MM.1S (cell line): ENCODE data around the gene SLC7A6.

Experiments used
- DNase-seq: peaks from one replicate; pipeline ENCODE4 v3.0.0-alpha.2; 2015
- H2AFZ ChIP-seq: fragments of 300-600 bp; sonication (generic); 2 replicates; pipeline ENCODE4 v1.6.0; 2016; ENCODE audit warnings: antibody characterized with exemption, low read length
- H3F3A ChIP-seq: fragments of 300-600 bp; sonication (generic); 2 replicates; pipeline ENCODE4 v1.6.1; 2016; ENCODE audit warnings: mild to moderate bottlenecking, antibody characterized with exemption, low read length, moderate library complexity, mixed read lengths; ENCODE audit not compliant: insufficient read depth
- H3K27ac ChIP-seq: fragments of 300-600 bp; sonication (generic); 2 replicates; pipeline ENCODE4 v1.5.1; 2016; ENCODE audit warnings: mild to moderate bottlenecking, low read length
- H3K27me3 ChIP-seq: fragments of 300-600 bp; sonication (generic); replicated peaks from 2 replicates; pipeline ENCODE4 v1.6.0; 2016; ENCODE audit warnings: low read length; ENCODE audit not compliant: insufficient read depth
- H3K36me3 ChIP-seq: fragments of 300-600 bp; sonication (generic); replicated peaks from 2 replicates; pipeline ENCODE4 v1.6.1; 2016; ENCODE audit warnings: mild to moderate bottlenecking, low read length, mixed read lengths; ENCODE audit not compliant: insufficient read depth
- H3K4me1 ChIP-seq: fragments of 300-600 bp; sonication (generic); 2 replicates; pipeline ENCODE4 v1.6.1; 2016; ENCODE audit warnings: low read length, mixed read lengths
- H3K4me2 ChIP-seq: fragments of 300-600 bp; sonication (generic); 2 replicates; pipeline ENCODE4 v1.6.0; 2016; ENCODE audit warnings: low read depth, low read length
- H3K4me3 ChIP-seq: fragments of 300-600 bp; sonication (generic); 2 replicates; pipeline ENCODE4 v1.5.1; 2016; ENCODE audit warnings: low read length, mixed read lengths
- H3K79me2 ChIP-seq: fragments of 300-600 bp; sonication (generic); 2 replicates; pipeline ENCODE4 v1.6.1; 2016; ENCODE audit warnings: mixed run types, low read length, mixed read lengths
- H3K9ac ChIP-seq: fragments of 300-600 bp; sonication (generic); 2 replicates; pipeline ENCODE4 v1.6.1; 2016; ENCODE audit warnings: low read length, mixed read lengths
- H3K9me2 ChIP-seq: fragments of 300-600 bp; sonication (generic); replicated peaks from 2 replicates; pipeline ENCODE4 v1.6.1; 2016; ENCODE audit warnings: mild to moderate bottlenecking, low read length, mixed read lengths; ENCODE audit not compliant: insufficient read depth
- H3K9me3 ChIP-seq: fragments of 300-600 bp; sonication (generic); replicated peaks from 2 replicates; pipeline ENCODE4 v1.6.1; 2016; ENCODE audit warnings: mild to moderate bottlenecking, low read length, mixed read lengths; ENCODE audit not compliant: insufficient read depth
- H4K20me1 ChIP-seq: fragments of 300-600 bp; sonication (generic); 2 replicates; pipeline ENCODE4 v1.6.1; 2016; ENCODE audit warnings: mild to moderate bottlenecking, low read length, moderate library complexity, mixed read lengths; ENCODE audit not compliant: insufficient read depth
- CTCF ChIP-seq: fragments of 300-600 bp; sonication (generic); IDR thresholded peaks from 2 replicates; pipeline ENCODE4 v1.5.1; 2016; ENCODE audit warnings: antibody characterized with exemption, low read length, mixed read lengths
- EZH2 ChIP-seq: fragments of 300-600 bp; sonication (generic); optimal IDR thresholded peaks from 2 replicates; pipeline ENCODE3; 2017; ENCODE audit warnings: low read depth, mild to moderate bottlenecking, antibody characterized with exemption, low read length, mixed read lengths
- EZH2phosphoT487 ChIP-seq: fragments of 300-600 bp; sonication (generic); IDR thresholded peaks from 2 replicates; pipeline ENCODE4 v1.6.1; 2018; ENCODE audit warnings: antibody characterized with exemption, low read length

The SLC7A6 gene

GRCh38 chr16:68342620-68343019 is 78.3 kb downstream of the SLC7A6 start:
- no peak overlapping the region for H3K27ac ChIP-seq
- no peak overlapping the region for H3K4me3 ChIP-seq
- no peaks in the 10 kb centered on the region; the same call in 1 of the 2 replicates for H3K79me2 ChIP-seq
- peaks cover 11% of the 10 kb centered on the region for H3K36me3 ChIP-seq
- no peak for DNase-seq
- H3K9ac ChIP-seq: no peak overlapping the region
- H3F3A ChIP-seq: no peaks in the 10 kb centered on the region
- 0 out of 2 replicates have a peak, but pooled peaks cover 4% of the 10 kb centered on the region for H3K4me1 ChIP-seq
- no peaks in the 10 kb centered on the region for H3K27me3 ChIP-seq
- H4K20me1 ChIP-seq: no peaks in the 10 kb centered on the region
- no peaks in the 10 kb centered on the region for H3K9me2 ChIP-seq
- TF ChIP-seq CTCF (no peak), EZH2 (no peak), EZH2phosphoT487 (no peak)
- no peaks in the 10 kb centered on the region for H3K9me3 ChIP-seq
- H2AFZ ChIP-seq: no peak overlapping the region
- H3K4me2 ChIP-seq: no peak overlapping the region

- no peak overlapping the region for H3K27ac ChIP-seq
These were observed 78.8 kb downstream of the SLC7A6 start for GRCh38 chr16:68343137-68343536.

GRCh38 chr16:68344252-68344651 is 79.9 kb downstream of the SLC7A6 start:
- H3K4me2 ChIP-seq: no peak overlapping the region
- no peak overlapping the region for H2AFZ ChIP-seq
- H3K4me3 ChIP-seq: no peak overlapping the region
- H3F3A ChIP-seq: no peaks in the 10 kb centered on the region
- H4K20me1 ChIP-seq: no peaks in the 10 kb centered on the region
- H3K36me3 ChIP-seq: peaks cover 6% of the 10 kb centered on the region; the same call in 1 of the 2 replicates
- no peaks in the 10 kb centered on the region for H3K9me2 ChIP-seq
- no peak overlapping the region for H3K9ac ChIP-seq
- H3K27ac ChIP-seq: no peak overlapping the region
- no peak for TF ChIP-seq CTCF
- TF ChIP-seq EZH2phosphoT487: no peak
- TF ChIP-seq EZH2: no peak
- H3K4me1 ChIP-seq: 0 out of 2 replicates have a peak, but pooled peaks cover 4% of the 10 kb centered on the region
- no peak for DNase-seq
- no peaks in the 10 kb centered on the region; the same call in 1 of the 2 replicates for H3K79me2 ChIP-seq
- H3K9me3 ChIP-seq: no peaks in the 10 kb centered on the region
- H3K27me3 ChIP-seq: no peaks in the 10 kb centered on the region

More at GRCh38 chr16:68343137-68343536, 78.8 kb downstream of the SLC7A6 start:
- Histone ChIP-seq H3K4me3 (no peak overlapping the region), H4K20me1 (no peaks in the 10 kb centered on the region), H3K9me3 (no peaks in the 10 kb centered on the region), H2AFZ (no peak overlapping the region), H3F3A (no peaks in the 10 kb centered on the region), H3K36me3 (peaks cover 6% of the 10 kb centered on the region; the same call in 1 of the 2 replicates), H3K27me3 (no peaks in the 10 kb centered on the region), H3K4me2 (no peak overlapping the region), H3K9me2 (no peaks in the 10 kb centered on the region), H3K9ac (no peak overlapping the region), H3K4me1 (0 out of 2 replicates have a peak, but pooled peaks cover 4% of the 10 kb centered on the region), H3K79me2 (no peaks in the 10 kb centered on the region; the same call in 1 of the 2 replicates)
- no peak for TF ChIP-seq EZH2phosphoT487
- DNase-seq: no peak

- H2AFZ ChIP-seq: no peak overlapping the region
- no peaks in the 10 kb centered on the region for H3K9me2 ChIP-seq
- H3K4me3 ChIP-seq: no peak overlapping the region
- H3K4me2 ChIP-seq: no peak overlapping the region
- DNase-seq: no peak
- H3K9me3 ChIP-seq: no peaks in the 10 kb centered on the region
- no peaks in the 10 kb centered on the region; the same call in 1 of the 2 replicates for H3K79me2 ChIP-seq
- 0 out of 2 replicates have a peak, but pooled peaks cover under 1% of the 10 kb centered on the region for H3K36me3 ChIP-seq
- no peak overlapping the region for H3K9ac ChIP-seq
- H3F3A ChIP-seq: no peaks in the 10 kb centered on the region
- H3K27me3 ChIP-seq: no peaks in the 10 kb centered on the region
- no peak overlapping the region for H3K27ac ChIP-seq
- H4K20me1 ChIP-seq: no peaks in the 10 kb centered on the region
- H3K4me1 ChIP-seq: 0 out of 2 replicates have a peak, but pooled peaks cover 4% of the 10 kb centered on the region
- TF ChIP-seq EZH2phosphoT487 (no peak), EZH2 (no peak), CTCF (no peak)
These were observed 81.1 kb downstream of the SLC7A6 start for GRCh38 chr16:68345351-68345810.
